ENCODE results near the gene R3HDM2. TPM values are rescaled to one million over a fixed set of nuclear protein-coding genes. Genes with fewer than 3 reads are reported as not detected.

Gene R3HDM2
- total RNA-seq, 1 experiment from 2014 or later: 45.4 TPM

GRCh38 chr12:57225680-57226210 is 205.1 kb downstream of the R3HDM2 start:
- DNase-seq (ENCODE audit: low read depth, low spot score): no peak
- intact Hi-C loops (cut with micrococcal nuclease): no loop called here
- H3K4me1 ChIP-seq (ENCODE audit: control insufficient read depth in 1 of 2, insufficient read depth in 2 of 2, low read length in 2 of 2): peaks cover 3 to 12% of the 10 kb centered on the region in 2 experiments; a peak in 3 of 4 replicates
- H3K36me3 ChIP-seq (ENCODE audit: control insufficient read depth in 1 of 2, insufficient read depth in 2 of 2, low read length in 2 of 2): no peaks in the 10 kb centered on the region; a peak in 1 of 4 replicates
- RAD21 ChIA-PET (ENCODE audit: low non-redundant PET in 1 of 2, low total read pairs in 2 of 2, uncharacterized antibody in 2 of 2, unreplicated experiment in 2 of 2): no interaction called here
- no peaks in the 10 kb centered on the region for H3K9me2 ChIP-seq (ENCODE audit: insufficient read depth)
- no peak overlapping the region for H3K27ac ChIP-seq (ENCODE audit: low read depth, low read length)
- peaks cover 12% of the 10 kb centered on the region for H3K79me2 ChIP-seq (ENCODE audit: insufficient read depth, low read length)
- BruUV-seq (replicated peaks): no TSS peak
- POLR2A ChIA-PET: no interaction called here
- no peak overlapping the region for H3K9ac ChIP-seq (ENCODE audit: low read length)
- H3K9me3 ChIP-seq (ENCODE audit: control insufficient read depth in 1 of 2, insufficient read depth in 1 of 2, low read depth in 1 of 2, low read length in 2 of 2): no peaks in the 10 kb centered on the region
- no peak overlapping the region for H3K4me3 ChIP-seq (replicated peaks in 1 of 2; ENCODE audit: low read depth in 1 of 2, low read length in 2 of 2)
- no peaks in the 10 kb centered on the region for H3K27me3 ChIP-seq (ENCODE audit: insufficient read depth, low read length)
- no peak overlapping the region for H2AFZ ChIP-seq (ENCODE audit: low read depth, low read length, poor library complexity, severe bottlenecking)
- TF ChIP-seq EZH2phosphoT487 (IDR thresholded peaks at IDR 0.05; ENCODE audit: borderline replicate concordance) (no peak), SIN3A (IDR thresholded peaks at IDR 0.05; ENCODE audit: low read depth) (no peak), SRF (IDR thresholded peaks at IDR 0.05; ENCODE audit: low read depth) (no peak), RAD21 (IDR thresholded peaks at IDR 0.05; ENCODE audit: low read depth) (no peak), CEBPB (IDR thresholded peaks at IDR 0.05; ENCODE audit: low read depth) (no peak), CBX3 (IDR thresholded peaks at IDR 0.05; ENCODE audit: low read depth) (no peak), REST (IDR thresholded peaks at IDR 0.05; ENCODE audit: low read depth) (no peak), FOSL1 (IDR thresholded peaks at IDR 0.05; ENCODE audit: low read depth) (no peak), ZBTB33 (IDR thresholded peaks at IDR 0.05; ENCODE audit: extremely low read depth, insufficient replicate concordance, low read length) (no peak), SP1 (IDR thresholded peaks at IDR 0.05; ENCODE audit: low read depth) (no peak), EGR1 (IDR thresholded peaks at IDR 0.05; ENCODE audit: low read depth) (no peak), ATF3 (IDR thresholded peaks at IDR 0.05) (no peak), MAX (IDR thresholded peaks at IDR 0.05) (no peak)
- CTCF ChIA-PET: interaction anchor here (2.1 to 2.9 kb wide), 2 partner anchors 13 to 17 kb away, joined by 8 to 9 read pairs; no protein-coding TSS in a partner anchor
- H3K4me2 ChIP-seq (ENCODE audit: low read length): no peak overlapping the region
- no peak for ATAC-seq
- H4K20me1 ChIP-seq (ENCODE audit: insufficient read depth): no peaks in the 10 kb centered on the region

All from HCT116 (cell line).